ENCODE results near the gene MYADML2. TPM values are rescaled to one million over a fixed set of nuclear protein-coding genes. Genes with fewer than 3 reads are reported as not detected.

Gene MYADML2
- total and polyA plus RNA-seq, 2 experiments from 2014 or later: 0.70 to 1.7 TPM

DNA sequence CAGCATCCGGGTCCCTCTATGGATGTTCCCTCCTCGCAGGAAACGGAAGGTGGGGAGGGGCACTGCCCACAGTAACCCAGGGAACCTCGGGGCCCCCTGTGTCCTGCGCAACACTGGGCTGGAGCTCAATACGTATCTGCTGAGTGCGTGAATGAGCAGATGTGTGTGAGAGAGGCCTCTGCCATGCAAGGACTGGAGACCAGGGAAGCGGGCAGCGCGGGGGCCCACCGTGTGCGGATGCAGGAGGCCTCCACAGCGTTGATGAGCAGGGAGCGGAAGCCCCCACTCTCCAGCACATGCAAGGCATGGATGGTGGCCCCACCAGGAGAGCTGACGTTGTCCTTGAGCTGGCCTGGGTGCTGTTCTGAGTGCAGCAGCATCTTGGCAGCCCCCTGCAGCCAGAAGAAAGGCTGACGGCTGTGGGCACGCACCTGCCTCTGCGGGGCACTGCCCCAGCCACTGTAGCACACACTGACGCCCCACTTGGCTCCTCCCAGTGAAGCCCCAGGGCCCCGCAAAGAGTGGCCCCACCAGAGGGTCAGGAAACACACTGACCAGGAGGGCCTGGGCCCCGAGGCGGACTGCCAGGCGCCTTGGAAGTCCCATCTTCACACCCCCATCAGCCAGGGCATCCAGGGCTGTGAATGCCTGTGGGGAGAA is 12.8 kb downstream of the MYADML2 start (continued):
- TF ChIP-seq, protein P1, sequence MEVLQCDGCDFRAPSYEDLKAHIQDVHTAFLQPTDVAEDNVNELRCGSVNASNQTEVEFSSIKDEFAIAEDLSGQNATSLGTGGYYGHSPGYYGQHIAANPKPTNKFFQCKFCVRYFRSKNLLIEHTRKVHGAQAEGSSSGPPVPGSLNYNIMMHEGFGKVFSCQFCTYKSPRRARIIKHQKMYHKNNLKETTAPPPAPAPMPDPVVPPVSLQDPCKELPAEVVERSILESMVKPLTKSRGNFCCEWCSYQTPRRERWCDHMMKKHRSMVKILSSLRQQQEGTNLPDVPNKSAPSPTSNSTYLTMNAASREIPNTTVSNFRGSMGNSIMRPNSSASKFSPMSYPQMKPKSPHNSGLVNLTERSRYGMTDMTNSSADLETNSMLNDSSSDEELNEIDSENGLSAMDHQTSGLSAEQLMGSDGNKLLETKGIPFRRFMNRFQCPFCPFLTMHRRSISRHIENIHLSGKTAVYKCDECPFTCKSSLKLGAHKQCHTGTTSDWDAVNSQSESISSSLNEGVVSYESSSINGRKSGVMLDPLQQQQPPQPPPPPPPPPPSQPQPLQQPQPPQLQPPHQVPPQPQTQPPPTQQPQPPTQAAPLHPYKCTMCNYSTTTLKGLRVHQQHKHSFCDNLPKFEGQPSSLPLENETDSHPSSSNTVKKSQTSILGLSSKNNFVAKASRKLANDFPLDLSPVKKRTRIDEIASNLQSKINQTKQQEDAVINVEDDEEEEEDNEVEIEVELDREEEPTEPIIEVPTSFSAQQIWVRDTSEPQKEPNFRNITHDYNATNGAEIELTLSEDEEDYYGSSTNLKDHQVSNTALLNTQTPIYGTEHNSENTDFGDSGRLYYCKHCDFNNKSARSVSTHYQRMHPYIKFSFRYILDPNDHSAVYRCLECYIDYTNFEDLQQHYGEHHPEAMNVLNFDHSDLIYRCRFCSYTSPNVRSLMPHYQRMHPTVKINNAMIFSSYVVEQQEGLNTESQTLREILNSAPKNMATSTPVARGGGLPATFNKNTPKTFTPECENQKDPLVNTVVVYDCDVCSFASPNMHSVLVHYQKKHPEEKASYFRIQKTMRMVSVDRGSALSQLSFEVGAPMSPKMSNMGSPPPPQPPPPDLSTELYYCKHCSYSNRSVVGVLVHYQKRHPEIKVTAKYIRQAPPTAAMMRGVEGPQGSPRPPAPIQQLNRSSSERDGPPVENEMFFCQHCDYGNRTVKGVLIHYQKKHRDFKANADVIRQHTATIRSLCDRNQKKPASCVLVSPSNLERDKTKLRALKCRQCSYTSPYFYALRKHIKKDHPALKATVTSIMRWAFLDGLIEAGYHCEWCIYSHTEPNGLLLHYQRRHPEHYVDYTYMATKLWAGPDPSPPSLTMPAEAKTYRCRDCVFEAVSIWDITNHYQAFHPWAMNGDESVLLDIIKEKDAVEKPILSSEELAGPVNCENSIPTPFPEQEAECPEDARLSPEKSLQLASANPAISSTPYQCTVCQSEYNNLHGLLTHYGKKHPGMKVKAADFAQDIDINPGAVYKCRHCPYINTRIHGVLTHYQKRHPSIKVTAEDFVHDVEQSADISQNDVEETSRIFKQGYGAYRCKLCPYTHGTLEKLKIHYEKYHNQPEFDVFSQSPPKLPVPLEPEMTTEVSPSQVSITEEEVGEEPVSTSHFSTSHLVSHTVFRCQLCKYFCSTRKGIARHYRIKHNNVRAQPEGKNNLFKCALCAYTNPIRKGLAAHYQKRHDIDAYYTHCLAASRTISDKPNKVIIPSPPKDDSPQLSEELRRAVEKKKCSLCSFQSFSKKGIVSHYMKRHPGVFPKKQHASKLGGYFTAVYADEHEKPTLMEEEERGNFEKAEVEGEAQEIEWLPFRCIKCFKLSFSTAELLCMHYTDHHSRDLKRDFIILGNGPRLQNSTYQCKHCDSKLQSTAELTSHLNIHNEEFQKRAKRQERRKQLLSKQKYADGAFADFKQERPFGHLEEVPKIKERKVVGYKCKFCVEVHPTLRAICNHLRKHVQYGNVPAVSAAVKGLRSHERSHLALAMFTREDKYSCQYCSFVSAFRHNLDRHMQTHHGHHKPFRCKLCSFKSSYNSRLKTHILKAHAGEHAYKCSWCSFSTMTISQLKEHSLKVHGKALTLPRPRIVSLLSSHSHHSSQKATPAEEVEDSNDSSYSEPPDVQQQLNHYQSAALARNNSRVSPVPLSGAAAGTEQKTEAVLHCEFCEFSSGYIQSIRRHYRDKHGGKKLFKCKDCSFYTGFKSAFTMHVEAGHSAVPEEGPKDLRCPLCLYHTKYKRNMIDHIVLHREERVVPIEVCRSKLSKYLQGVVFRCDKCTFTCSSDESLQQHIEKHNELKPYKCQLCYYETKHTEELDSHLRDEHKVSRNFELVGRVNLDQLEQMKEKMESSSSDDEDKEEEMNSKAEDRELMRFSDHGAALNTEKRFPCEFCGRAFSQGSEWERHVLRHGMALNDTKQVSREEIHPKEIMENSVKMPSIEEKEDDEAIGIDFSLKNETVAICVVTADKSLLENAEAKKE (CRISPR knock-in tag; IDR thresholded peaks at IDR 0.05): no peak
- TF ChIP-seq ZNF114 (CRISPR knock-in tag; IDR thresholded peaks at IDR 0.05) (no peak), JUNB (IDR thresholded peaks at IDR 0.05; ENCODE audit: unreplicated experiment) (no peak)
- TF ChIP-seq, protein P2, sequence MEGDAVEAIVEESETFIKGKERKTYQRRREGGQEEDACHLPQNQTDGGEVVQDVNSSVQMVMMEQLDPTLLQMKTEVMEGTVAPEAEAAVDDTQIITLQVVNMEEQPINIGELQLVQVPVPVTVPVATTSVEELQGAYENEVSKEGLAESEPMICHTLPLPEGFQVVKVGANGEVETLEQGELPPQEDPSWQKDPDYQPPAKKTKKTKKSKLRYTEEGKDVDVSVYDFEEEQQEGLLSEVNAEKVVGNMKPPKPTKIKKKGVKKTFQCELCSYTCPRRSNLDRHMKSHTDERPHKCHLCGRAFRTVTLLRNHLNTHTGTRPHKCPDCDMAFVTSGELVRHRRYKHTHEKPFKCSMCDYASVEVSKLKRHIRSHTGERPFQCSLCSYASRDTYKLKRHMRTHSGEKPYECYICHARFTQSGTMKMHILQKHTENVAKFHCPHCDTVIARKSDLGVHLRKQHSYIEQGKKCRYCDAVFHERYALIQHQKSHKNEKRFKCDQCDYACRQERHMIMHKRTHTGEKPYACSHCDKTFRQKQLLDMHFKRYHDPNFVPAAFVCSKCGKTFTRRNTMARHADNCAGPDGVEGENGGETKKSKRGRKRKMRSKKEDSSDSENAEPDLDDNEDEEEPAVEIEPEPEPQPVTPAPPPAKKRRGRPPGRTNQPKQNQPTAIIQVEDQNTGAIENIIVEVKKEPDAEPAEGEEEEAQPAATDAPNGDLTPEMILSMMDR (conservative IDR thresholded peaks at IDR 0.05; ENCODE audit: low read depth in 2 of 2): no peak
- TF ChIP-seq, protein P3, sequence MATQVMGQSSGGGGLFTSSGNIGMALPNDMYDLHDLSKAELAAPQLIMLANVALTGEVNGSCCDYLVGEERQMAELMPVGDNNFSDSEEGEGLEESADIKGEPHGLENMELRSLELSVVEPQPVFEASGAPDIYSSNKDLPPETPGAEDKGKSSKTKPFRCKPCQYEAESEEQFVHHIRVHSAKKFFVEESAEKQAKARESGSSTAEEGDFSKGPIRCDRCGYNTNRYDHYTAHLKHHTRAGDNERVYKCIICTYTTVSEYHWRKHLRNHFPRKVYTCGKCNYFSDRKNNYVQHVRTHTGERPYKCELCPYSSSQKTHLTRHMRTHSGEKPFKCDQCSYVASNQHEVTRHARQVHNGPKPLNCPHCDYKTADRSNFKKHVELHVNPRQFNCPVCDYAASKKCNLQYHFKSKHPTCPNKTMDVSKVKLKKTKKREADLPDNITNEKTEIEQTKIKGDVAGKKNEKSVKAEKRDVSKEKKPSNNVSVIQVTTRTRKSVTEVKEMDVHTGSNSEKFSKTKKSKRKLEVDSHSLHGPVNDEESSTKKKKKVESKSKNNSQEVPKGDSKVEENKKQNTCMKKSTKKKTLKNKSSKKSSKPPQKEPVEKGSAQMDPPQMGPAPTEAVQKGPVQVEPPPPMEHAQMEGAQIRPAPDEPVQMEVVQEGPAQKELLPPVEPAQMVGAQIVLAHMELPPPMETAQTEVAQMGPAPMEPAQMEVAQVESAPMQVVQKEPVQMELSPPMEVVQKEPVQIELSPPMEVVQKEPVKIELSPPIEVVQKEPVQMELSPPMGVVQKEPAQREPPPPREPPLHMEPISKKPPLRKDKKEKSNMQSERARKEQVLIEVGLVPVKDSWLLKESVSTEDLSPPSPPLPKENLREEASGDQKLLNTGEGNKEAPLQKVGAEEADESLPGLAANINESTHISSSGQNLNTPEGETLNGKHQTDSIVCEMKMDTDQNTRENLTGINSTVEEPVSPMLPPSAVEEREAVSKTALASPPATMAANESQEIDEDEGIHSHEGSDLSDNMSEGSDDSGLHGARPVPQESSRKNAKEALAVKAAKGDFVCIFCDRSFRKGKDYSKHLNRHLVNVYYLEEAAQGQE (IDR thresholded peaks at IDR 0.05; ENCODE audit: unreplicated experiment): no peak
- TF ChIP-seq, protein P4, sequence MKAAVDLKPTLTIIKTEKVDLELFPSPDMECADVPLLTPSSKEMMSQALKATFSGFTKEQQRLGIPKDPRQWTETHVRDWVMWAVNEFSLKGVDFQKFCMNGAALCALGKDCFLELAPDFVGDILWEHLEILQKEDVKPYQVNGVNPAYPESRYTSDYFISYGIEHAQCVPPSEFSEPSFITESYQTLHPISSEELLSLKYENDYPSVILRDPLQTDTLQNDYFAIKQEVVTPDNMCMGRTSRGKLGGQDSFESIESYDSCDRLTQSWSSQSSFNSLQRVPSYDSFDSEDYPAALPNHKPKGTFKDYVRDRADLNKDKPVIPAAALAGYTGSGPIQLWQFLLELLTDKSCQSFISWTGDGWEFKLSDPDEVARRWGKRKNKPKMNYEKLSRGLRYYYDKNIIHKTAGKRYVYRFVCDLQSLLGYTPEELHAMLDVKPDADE (IDR thresholded peaks at IDR 0.05): no peak

Data from GM23338 (cell line).